Breast epithelium (tissue), 4 donors: ENCODE results near the gene ANKRD16. TPM values are rescaled to one million over a fixed set of nuclear protein-coding genes. Genes with fewer than 3 reads are reported as not detected.

Source experiments
- DNase-seq, 2 donors: peaks; one replicate each; pipeline ENCODE4 v3.0.0-alpha.2; 2019; ENCODE audit warnings: low spot score in 2 of 2
- H3K27ac ChIP-seq, 2 donors: fragments of 200-600 bp; sonication (generic) in 1 of 2; one replicate each; pipeline ENCODE4 v1.5.1; 2016 to 2019; ENCODE audit warnings: mild to moderate bottlenecking in 1 of 2
- H3K27me3 ChIP-seq, 2 donors: fragments of 200-600 bp; sonication (generic) in 1 of 2; one replicate each; pipeline versions ENCODE4 v1.5.1 to v1.6.0; 2017 to 2019; ENCODE audit warnings: control low read depth in 1 of 2, mild to moderate bottlenecking in 1 of 2
- H3K36me3 ChIP-seq: fragments of 200-600 bp; one replicate; pipeline ENCODE4 v1.5.1; 2019
- H3K4me1 ChIP-seq, 2 donors: fragments of 200-600 bp; sonication (generic); one replicate each; pipeline ENCODE4 v1.5.1; 2016 to 2019; ENCODE audit warnings: control low read depth in 1 of 2
- H3K4me3 ChIP-seq, 3 donors: fragments of 200-600 bp; sonication (generic); 1 replicate in 2 of 3; 2 replicates in 1 of 3; pipeline ENCODE4 v1.5.1; 2016 to 2019; ENCODE audit warnings: mild to moderate bottlenecking in 3 of 3, moderate library complexity in 2 of 3
- H3K9me3 ChIP-seq, 2 donors: fragments of 200-600 bp; sonication (generic) in 1 of 2; one replicate each; pipeline ENCODE4 v1.5.1; 2016 to 2019; ENCODE audit warnings: control low read depth in 1 of 2
- CTCF ChIP-seq, 3 donors: fragments of 450-650 bp; IDR thresholded peaks; one replicate each; pipeline ENCODE4 v1.5.1; 2016 to 2017; ENCODE audit warnings: antibody characterized with exemption in 3 of 3, mild to moderate bottlenecking in 3 of 3, moderate library complexity in 3 of 3
- POLR2A ChIP-seq: fragments of 450-650 bp; IDR thresholded peaks from one replicate; pipeline ENCODE4 v1.6.1; 2016; ENCODE audit warnings: antibody characterized with exemption, mild to moderate bottlenecking, moderate library complexity
- POLR2AphosphoS5 ChIP-seq, 3 donors: sonication (generic); formaldehyde crosslinking; IDR thresholded peaks; one replicate each; pipeline ENCODE4 v1.6.1; 2017; ENCODE audit warnings: antibody characterized with exemption in 3 of 3
- intact Hi-C: fragments of 100-400 bp; cut with DNase I; formaldehyde crosslinking; loops from one replicate; pipeline ENCODE4 v1.15.1; 2023; ENCODE audit warnings: low total_unique reads
- total RNA-seq, 3 donors: library from RNA; depleted of rRNA; stranded (reverse); fragments of >200 nt; gene quantifications; one replicate each; pipeline ENCODE4 v1.1.0, GENCODE V29; 2016

ANKRD16 gene
- total RNA-seq, 3 donors from 2014 or later = 5.9 to 13.1 (median 8.8) TPM

DNA sequence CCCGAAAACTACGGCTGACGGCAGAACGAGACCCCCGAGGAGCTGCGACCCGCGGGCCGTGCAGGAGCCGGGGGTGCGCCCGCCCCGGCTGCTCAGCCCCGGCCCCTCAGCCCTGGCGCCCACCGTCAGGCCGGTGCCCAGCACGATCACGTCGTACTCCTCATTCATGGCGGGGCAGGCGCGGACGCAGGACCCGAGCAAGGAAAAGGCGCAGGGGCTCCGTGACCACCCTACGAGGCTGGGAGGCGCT, 76.7 kb downstream of the ANKRD16 start:
- peaks cover 0 to 9% of the 10 kb centered on the region in 2 donors for H3K4me1 ChIP-seq
- H3K4me3 ChIP-seq = peak overlapping the region; percentile 86 to 94 (median 89)
- no peaks in the 10 kb centered on the region for H3K27me3 ChIP-seq
- intact Hi-C loops = no loop called here
- TF ChIP-seq POLR2AphosphoS5 (IDR thresholded peaks at IDR 0.05) (peak in 1 of 3 donors; percentile 80), POLR2A (no peak)
- peak overlapping the region; percentile 95 to 97 for H3K27ac ChIP-seq
- H3K36me3 ChIP-seq = no peaks in the 10 kb centered on the region
- no peaks in the 10 kb centered on the region for H3K9me3 ChIP-seq
- DNase-seq = no peak

GRCh38 chr10:5812283-5813090, 77.2 kb downstream of the ANKRD16 start:
- Histone ChIP-seq H3K4me3 (peak overlapping the region; percentile 86 to 94 (median 89)), H3K9me3 (no peaks in the 10 kb centered on the region), H3K4me1 (peaks cover 0 to 9% of the 10 kb centered on the region in 2 donors), H3K27ac (peak overlapping the region; percentile 95 to 97), H3K36me3 (no peaks in the 10 kb centered on the region), H3K27me3 (no peaks in the 10 kb centered on the region)
- TF ChIP-seq CTCF (IDR thresholded peaks at IDR 0.05) = no peak
- no peak for TF ChIP-seq POLR2AphosphoS5 (IDR thresholded peaks at IDR 0.05)
- no peak for TF ChIP-seq POLR2A
- peak in 1 of 2 donors; percentile 20 for DNase-seq
- intact Hi-C loops = no loop called here

Other genes with a start within 250 kb of the ANKRD16 start
- 10 to 100 TPM; 37.9 to 61.8 (median 42.9) TPM for gene ASB13, start 223.3 kb downstream of the ANKRD16 start, total RNA-seq
- gene TASOR2, start 205.1 kb downstream of the ANKRD16 start, total RNA-seq = 100 to 1,000 TPM in 1 of 3 donors, 10 to 100 TPM in 2; 80.5 to 115 (median 98.6) TPM
- 100 to 1,000 TPM; 249 to 342 (median 259) TPM for gene GDI2, start 76.5 kb downstream of the ANKRD16 start, total RNA-seq
- gene FBH1, start 350 bp upstream of the ANKRD16 start, total RNA-seq = 100 to 1,000 TPM in 2 of 3 donors, 10 to 100 TPM in 1; 91.2 to 115 (median 109) TPM
- gene IL15RA, start 87.7 kb upstream of the ANKRD16 start, total RNA-seq = 10 to 100 TPM; 15.1 to 35.7 (median 25.9) TPM
- 1 to 10 TPM in 1 of 3 donors, under 1 TPM in 2; 0.33 to 1.3 (median 0.88) TPM for gene IL2RA, start 172.5 kb upstream of the ANKRD16 start, total RNA-seq
- gene RBM17, start 199.1 kb upstream of the ANKRD16 start, total RNA-seq = 10 to 100 TPM; 62.4 to 72.4 (median 68.2) TPM